ENCODE results near the gene BBX.

BBX gene

GRCh38 chr3:107795514-107796094, 272.8 kb downstream of the BBX start:
- TF ChIP-seq, protein P1, sequence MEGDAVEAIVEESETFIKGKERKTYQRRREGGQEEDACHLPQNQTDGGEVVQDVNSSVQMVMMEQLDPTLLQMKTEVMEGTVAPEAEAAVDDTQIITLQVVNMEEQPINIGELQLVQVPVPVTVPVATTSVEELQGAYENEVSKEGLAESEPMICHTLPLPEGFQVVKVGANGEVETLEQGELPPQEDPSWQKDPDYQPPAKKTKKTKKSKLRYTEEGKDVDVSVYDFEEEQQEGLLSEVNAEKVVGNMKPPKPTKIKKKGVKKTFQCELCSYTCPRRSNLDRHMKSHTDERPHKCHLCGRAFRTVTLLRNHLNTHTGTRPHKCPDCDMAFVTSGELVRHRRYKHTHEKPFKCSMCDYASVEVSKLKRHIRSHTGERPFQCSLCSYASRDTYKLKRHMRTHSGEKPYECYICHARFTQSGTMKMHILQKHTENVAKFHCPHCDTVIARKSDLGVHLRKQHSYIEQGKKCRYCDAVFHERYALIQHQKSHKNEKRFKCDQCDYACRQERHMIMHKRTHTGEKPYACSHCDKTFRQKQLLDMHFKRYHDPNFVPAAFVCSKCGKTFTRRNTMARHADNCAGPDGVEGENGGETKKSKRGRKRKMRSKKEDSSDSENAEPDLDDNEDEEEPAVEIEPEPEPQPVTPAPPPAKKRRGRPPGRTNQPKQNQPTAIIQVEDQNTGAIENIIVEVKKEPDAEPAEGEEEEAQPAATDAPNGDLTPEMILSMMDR (IDR thresholded peaks at IDR 0.05; ENCODE audit: insufficient read depth, low read depth, low read length, missing control alignments) = no peak
- no peak for DNase-seq (ENCODE audit: low read depth)
- no peak overlapping the region for H3K4me3 ChIP-seq (ENCODE audit: low read depth, low read length)

- DNase-seq (ENCODE audit: low read depth) = no peak
- TF ChIP-seq, protein P1 (IDR thresholded peaks at IDR 0.05; ENCODE audit: insufficient read depth, low read depth, low read length, missing control alignments) = no peak
- no peak overlapping the region for H3K4me3 ChIP-seq (ENCODE audit: low read depth, low read length)
Observed at GRCh38 chr3:107796791-107797190, 274.0 kb downstream of the BBX start.

- no peak for DNase-seq (ENCODE audit: low read depth)
- TF ChIP-seq, protein P1 (IDR thresholded peaks at IDR 0.05; ENCODE audit: insufficient read depth, low read depth, low read length, missing control alignments) = no peak
- H3K4me3 ChIP-seq (ENCODE audit: low read depth, low read length) = no peak overlapping the region
Observed at GRCh38 chr3:107797586-107797985, 274.8 kb downstream of the BBX start.

DNA sequence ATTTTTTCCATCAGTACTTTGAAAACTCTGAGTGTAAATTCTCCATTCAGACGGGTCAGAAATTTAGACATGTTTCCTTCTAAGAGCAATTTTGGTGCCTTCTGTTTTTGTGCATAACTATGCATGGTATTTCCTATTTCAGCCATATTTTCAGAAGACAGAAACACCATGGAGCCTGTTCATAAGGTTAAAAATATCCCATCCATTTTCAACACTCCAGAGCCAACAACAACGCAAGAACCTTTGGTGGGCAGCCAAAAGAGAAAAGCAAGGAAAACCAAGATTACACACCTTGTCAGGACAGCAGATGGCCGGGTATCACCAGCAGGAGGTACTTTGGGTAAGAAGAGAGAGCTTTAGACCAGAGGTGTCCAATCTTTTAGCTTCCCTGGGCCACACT, 275.6 kb downstream of the BBX start:
- no peak for DNase-seq (ENCODE audit: low read depth)
- H3K4me3 ChIP-seq (ENCODE audit: low read depth, low read length) = no peak overlapping the region
- TF ChIP-seq, protein P1 (IDR thresholded peaks at IDR 0.05; ENCODE audit: insufficient read depth, low read depth, low read length, missing control alignments) = no peak

DNA sequence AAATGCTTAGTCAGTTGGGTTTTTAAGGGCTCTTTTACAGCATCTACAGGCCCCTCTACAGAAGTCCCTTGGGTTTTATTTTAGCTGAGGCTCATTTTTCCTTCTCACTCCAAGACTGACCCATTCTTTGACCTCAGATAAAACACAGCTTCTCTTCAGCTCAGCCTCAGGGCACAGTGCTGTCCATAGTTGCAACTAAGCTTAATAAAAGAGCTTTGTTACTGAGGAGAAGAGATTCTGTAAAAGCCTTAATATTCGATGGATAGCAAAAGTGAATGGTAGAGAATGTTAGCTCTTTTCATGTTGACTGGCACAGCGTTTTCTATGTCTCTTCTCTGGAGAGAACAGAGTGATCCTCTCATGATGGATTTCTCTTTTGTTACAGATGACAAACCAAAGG, 277.9 kb downstream of the BBX start:
- TF ChIP-seq, protein P1 (IDR thresholded peaks at IDR 0.05; ENCODE audit: insufficient read depth, low read depth, low read length, missing control alignments) = no peak
- H3K4me3 ChIP-seq (ENCODE audit: low read depth, low read length) = no peak overlapping the region
- no peak for DNase-seq (ENCODE audit: low read depth)

DNA sequence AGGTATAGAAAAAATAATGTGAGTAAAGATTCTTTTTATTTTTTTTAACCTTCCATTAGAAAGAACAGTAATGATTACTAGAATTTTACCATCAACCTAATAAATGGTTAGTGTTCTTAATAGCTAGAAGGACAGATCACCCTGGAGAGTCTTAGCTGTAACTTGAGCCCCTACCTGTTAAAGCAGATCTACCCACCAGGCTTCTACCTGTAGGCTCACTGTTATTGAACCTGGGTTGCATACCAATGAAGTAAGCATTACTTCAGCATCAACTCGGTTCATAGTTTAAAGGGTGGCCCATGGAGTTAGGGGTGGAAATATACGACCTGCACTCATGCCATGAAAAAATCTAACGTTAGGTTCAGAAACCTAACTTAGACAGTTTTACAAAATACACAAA, 280.4 kb downstream of the BBX start:
- no peak for DNase-seq (ENCODE audit: low read depth)
- H3K4me3 ChIP-seq (ENCODE audit: low read depth, low read length) = no peak overlapping the region
- TF ChIP-seq, protein P1 (IDR thresholded peaks at IDR 0.05; ENCODE audit: insufficient read depth, low read depth, low read length, missing control alignments) = no peak

DNA sequence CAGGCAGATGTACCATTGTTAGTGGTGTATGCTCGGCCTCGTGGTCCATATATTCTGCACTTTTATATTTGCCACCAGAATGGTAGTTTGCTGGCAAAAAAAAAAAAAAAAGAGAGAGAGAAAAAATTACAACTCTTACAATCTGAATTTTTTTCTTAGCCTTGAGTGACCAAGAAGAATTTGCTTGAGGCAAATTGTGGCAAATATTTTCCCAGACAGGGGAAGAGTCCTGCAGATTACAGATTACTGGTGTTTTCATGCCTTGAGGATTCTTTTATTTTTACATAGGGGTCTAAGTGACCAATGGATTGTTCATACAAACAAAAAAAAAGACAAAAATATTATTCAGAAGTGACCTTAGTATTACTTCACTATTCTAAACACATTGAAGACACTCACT, 283.3 kb downstream of the BBX start:
- H3K4me3 ChIP-seq (ENCODE audit: low read depth, low read length) = no peak overlapping the region
- TF ChIP-seq, protein P1 (IDR thresholded peaks at IDR 0.05; ENCODE audit: insufficient read depth, low read depth, low read length, missing control alignments) = no peak
- DNase-seq (ENCODE audit: low read depth) = no peak

Data from GM12865 (cell line).